Kidney epithelial cell (primary cell): Measurements from ENCODE around the gene DNAJB4. TPM values are rescaled to one million over a fixed set of nuclear protein-coding genes. Genes with fewer than 3 reads are reported as not detected.
"Not testable (repeated sequence)": the region's sequence is repeated elsewhere in the genome, so short reads cannot be mapped to it uniquely, and the experiment has no call there.

ENCODE experiments used
- DNase-seq: peaks from one replicate; pipeline ENCODE4 v3.0.0-alpha.2; 2010; ENCODE audit warnings: low read depth
- H3K27me3 ChIP-seq: 2 replicates; pipeline ENCODE4 v1.6.0; 2011; ENCODE audit warnings: low read length; ENCODE audit not compliant: control insufficient read depth, insufficient read depth
- H3K36me3 ChIP-seq: 2 replicates; pipeline ENCODE4 v1.5.1; 2011; ENCODE audit warnings: low read length; ENCODE audit not compliant: control insufficient read depth, insufficient read depth
- H3K4me3 ChIP-seq: 2 replicates; pipeline ENCODE4 v1.5.1; 2011; ENCODE audit warnings: low read depth, mild to moderate bottlenecking, control low read depth, low read length
- CTCF ChIP-seq: IDR thresholded peaks from 2 replicates; pipeline ENCODE4 v1.5.1; 2011; ENCODE audit warnings: mild to moderate bottlenecking, moderate library complexity, low read length, control low read depth, inconsistent platforms; ENCODE audit not compliant: insufficient read depth, poor library complexity, severe bottlenecking
- total RNA-seq: library from RNA; depleted of rRNA; stranded (reverse); fragments of >200 nt; gene quantifications from 2 replicates; pipeline ENCODE4 v1.2.3, GENCODE V29; 2015

Gene DNAJB4
- total RNA-seq, 1 donor from 2014 or later: 7.3 TPM

GRCh38 chr1:78019024-78019423 lies 14.3 kb downstream of the DNAJB4 start:
- H3K36me3 ChIP-seq: no peaks in the 10 kb centered on the region
- TF ChIP-seq CTCF: no peak
- DNase-seq: no peak
- no peaks in the 10 kb centered on the region for H3K27me3 ChIP-seq
- H3K4me3 ChIP-seq: no peak overlapping the region

GRCh38 chr1:78021134-78021533 lies 16.4 kb downstream of the DNAJB4 start:
- H3K4me3 ChIP-seq, H3K36me3 ChIP-seq, H3K27me3 ChIP-seq, DNase-seq: not testable (repeated sequence)

GRCh38 chr1:78029793-78030192 lies 25.1 kb downstream of the DNAJB4 start:
- Histone ChIP-seq H3K36me3 (no peaks in the 10 kb centered on the region), H3K4me3 (no peak overlapping the region), H3K27me3 (no peaks in the 10 kb centered on the region)
- TF ChIP-seq CTCF: no peak
- DNase-seq: no peak

- no peak for TF ChIP-seq CTCF
- H3K4me3 ChIP-seq: no peak overlapping the region
- no peaks in the 10 kb centered on the region for H3K27me3 ChIP-seq
- no peaks in the 10 kb centered on the region for H3K36me3 ChIP-seq
- no peak for DNase-seq
Observed at GRCh38 chr1:78032996-78033796, 28.5 kb downstream of the DNAJB4 start.

GRCh38 chr1:78033797-78034172 lies 29.0 kb downstream of the DNAJB4 start:
- Histone ChIP-seq H3K27me3 (no peaks in the 10 kb centered on the region), H3K36me3 (no peaks in the 10 kb centered on the region), H3K4me3 (no peak overlapping the region)
- no peak for TF ChIP-seq CTCF
- DNase-seq: no peak

- no peaks in the 10 kb centered on the region for H3K27me3 ChIP-seq
- H3K4me3 ChIP-seq: no peak overlapping the region
- peak; percentile 5 for DNase-seq
- TF ChIP-seq CTCF: no peak
- no peaks in the 10 kb centered on the region for H3K36me3 ChIP-seq
Observed at GRCh38 chr1:78035121-78035520, 30.4 kb downstream of the DNAJB4 start.
